Cardiac septum (tissue), 1 donor: ENCODE measurements around the gene LRRC4C. TPM values are rescaled to one million over a fixed set of nuclear protein-coding genes. Genes with fewer than 3 reads are reported as not detected.

Source experiments
- DNase-seq: peaks from one replicate; pipeline ENCODE4 v3.0.0-alpha.2; 2020; ENCODE audit warnings: low spot score
- intact Hi-C: fragments of 100-400 bp; cut with DNase I; formaldehyde crosslinking; loops from one replicate; pipeline ENCODE4 v1.14.0; 2022
- total RNA-seq: library from RNA; stranded (reverse); fragmentation: NEBNext Ultra II Directional; extraction: Animal tissue kit (Norgen Biotek cat#: 25700); gene quantifications from one replicate; pipeline ENCODE4 v1.2.1, GENCODE V29; 2021
- donor health status: DM: no; HTN: no; CAD: no.

Gene LRRC4C
- total RNA-seq, 1 donor from 2014 or later = 0.43 TPM

DNA sequence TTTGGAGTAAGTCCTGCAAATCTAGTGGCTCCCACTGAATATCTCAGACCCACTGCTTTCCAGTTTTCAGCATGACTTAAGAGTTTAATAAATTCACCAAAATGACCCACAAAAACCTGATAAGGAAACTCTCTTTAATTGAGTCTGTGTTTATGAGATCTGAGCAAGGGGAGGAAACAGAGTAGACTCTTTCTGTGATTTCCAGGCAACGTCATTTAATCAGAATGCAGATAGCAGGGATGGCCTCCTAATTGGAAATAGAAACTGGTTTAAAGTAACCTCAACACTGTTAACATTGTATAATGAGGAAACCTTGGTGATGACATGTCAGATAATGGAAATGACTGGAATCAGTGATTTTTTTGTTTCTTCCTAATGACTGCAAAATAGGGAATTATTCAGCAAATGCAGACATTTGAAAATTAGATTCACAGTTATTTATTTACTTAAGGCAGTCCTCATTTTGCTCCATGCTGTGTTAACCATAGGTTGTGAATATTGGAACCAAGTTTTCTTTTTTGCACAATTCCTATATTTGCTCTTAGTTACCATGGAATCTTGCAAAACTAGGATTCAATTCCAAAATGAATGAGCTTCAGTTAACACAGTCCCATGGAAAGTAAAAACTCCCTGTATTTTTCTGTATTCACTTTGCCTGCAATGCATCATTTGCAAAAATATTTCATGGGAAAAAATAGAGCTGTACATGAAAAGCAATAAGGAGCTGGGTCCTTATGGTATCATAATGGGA, 1324.5 kb downstream of the LRRC4C start:
- no peak for DNase-seq
- intact Hi-C loops = loop anchor here (10.0 kb wide), 1 partner anchor 160 kb away; no protein-coding TSS in a partner anchor

DNA sequence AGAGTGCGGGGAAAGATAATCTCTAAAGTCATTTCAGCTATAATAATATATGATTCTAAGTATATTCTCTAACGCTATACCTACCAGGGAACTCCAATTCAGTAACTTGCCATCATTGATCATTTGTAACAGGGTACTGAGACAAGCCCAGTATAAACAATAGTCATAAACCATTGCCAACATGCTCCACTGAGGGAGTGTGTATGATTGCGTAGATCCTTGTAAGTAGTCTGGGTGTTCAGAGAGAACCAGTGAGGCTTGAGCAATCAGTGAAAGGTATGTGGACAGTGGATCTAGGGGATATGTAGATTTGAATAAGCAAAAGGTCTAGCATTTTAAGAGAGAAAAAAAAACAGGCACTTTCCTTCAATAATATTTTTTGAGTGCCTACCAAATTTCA, 1326.0 kb downstream of the LRRC4C start:
- DNase-seq = no peak
- intact Hi-C loops = loop anchor here (10.0 kb wide), 1 partner anchor 161 kb away; no protein-coding TSS in a partner anchor

DNA sequence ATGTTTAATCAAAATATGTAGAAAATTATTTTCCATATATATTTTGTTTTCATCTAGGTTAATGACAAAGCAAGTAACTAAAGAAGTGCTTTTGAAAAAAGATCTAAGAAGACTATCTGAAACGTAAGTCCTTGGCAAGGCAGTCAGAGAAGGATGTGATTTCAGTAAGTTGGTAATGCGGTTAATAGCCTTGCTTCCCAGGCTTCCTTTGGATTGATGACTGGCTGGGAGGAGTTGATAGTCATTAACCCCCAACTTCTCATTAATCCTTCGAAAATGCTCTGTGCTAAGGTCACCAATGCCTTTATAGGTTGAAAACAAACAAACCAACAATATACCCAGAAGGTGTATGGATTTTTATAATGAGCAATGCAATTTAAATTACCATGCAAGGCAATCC, 1326.5 kb downstream of the LRRC4C start:
- no peak for DNase-seq
- intact Hi-C loops = loop anchor here (10.0 kb wide), 1 partner anchor 162 kb away; no protein-coding TSS in a partner anchor

DNA sequence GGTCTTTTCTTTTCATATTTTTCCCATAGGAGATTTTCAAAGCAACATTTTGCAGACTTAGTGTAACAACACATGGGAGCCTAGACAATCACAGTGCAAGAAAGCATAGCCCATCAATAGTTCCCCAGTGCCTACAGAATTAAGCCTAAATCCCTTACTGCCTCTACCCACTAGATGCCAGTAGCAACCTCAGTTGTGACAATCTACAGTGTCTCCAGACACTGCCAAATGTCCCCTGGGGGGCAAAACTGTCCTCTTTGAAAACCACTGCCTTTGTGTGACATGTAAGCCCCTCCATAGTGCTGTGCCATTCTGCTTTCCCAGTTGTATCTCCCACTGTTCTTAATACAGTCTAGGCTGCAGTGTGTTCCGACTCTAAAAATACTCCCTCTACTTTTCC, 1329.0 kb downstream of the LRRC4C start:
- DNase-seq = no peak
- intact Hi-C loops = loop anchor here (10.0 kb wide), 1 partner anchor 164 kb away; no protein-coding TSS in a partner anchor

DNA sequence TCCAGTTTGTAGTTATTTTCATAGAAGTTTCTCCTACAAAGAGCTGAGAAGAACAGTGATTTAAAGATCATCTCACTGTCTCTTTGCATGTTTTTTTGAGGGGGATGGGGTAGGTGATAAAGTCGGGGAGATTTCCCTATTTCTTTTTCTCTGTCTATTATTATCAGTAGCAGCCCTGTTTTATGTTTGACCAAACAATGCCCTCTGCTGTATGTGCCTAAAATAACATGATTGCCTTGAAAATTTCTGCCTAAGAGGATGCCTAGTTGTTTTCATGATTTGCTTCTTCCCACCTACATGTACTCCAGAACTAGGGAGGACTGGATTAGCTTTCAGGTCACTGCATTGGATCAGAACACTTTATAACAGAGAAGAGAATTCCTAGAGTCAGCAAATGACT, 1330.2 kb downstream of the LRRC4C start:
- intact Hi-C loops = no loop called here
- DNase-seq = no peak

DNA sequence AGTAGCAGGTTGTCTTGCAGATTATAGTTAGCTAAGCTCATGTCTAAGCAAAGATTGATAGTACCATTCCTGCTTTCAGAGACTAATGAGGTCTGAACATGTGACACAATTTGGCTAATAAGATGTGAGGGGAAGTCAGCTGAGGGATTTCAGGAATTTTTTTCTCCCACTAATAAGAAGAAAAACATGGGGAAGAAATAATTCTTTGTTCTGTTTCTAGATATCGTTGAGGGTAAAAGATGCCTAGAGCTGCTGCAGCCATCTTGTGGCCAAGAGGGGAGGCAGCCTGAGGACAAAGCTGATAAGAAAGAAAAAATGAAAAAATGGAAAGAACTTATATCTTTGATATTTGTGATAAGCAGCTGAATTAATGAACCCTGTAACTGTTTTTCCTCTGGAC, 1334.4 kb downstream of the LRRC4C start:
- intact Hi-C loops = no loop called here
- no peak for DNase-seq

DNA sequence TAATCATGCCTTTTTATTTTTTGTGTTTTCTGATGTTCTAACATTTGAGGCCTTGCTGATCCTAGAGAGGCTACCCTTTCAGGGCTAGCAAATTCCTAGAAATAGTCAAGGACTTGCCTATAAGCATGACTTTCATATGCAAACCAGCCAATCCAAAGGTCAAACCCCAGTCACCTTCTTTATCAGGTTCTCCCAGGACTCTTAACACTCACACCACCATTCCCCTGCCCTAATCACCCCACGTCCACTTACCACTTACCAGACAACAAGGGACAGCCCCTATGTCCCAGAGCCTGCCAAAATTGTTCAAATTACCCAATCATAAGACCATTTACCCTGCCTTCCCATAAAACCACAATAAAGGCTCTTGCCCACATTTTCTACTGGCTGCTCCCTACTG, 1339.8 kb downstream of the LRRC4C start:
- intact Hi-C loops = no loop called here
- no peak for DNase-seq

DNA sequence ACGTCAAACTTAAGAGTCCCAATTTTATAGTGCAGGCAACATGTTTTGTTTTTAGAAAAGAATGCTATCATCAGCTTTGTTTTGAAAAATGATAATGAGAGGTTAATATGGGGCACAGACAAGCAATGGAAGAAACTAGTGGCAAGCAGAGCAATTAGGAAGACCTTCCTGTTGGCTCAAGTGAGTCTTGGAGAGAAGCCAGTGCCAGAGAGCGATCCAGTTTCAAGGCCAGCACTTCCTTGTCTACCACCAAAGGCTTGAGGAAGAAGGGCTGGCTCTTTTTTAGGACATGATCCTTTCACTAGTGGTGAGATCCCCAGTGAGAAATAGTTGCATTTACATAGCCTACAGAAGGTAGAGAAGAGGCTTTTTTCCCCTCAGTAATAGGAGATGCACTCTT, 1340.7 kb downstream of the LRRC4C start:
- intact Hi-C loops = no loop called here
- no peak for DNase-seq

DNA sequence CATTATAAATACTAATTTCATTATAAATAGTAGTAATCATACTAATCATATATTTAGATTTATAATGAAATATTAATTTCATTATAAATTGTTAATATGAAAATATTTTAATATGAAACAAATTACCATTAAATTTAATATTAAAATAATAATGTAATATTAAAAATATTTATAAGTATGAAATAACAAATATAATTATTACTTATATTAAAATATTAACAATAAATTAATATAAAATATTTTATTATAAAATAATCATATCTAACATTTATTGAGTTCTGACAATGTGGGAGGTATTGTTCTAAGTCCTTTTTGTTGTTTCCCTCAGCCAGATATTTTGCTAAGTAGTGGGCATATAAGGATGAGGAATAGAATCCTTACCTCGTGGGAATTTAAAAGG, 1341.4 kb downstream of the LRRC4C start:
- intact Hi-C loops = no loop called here

DNA sequence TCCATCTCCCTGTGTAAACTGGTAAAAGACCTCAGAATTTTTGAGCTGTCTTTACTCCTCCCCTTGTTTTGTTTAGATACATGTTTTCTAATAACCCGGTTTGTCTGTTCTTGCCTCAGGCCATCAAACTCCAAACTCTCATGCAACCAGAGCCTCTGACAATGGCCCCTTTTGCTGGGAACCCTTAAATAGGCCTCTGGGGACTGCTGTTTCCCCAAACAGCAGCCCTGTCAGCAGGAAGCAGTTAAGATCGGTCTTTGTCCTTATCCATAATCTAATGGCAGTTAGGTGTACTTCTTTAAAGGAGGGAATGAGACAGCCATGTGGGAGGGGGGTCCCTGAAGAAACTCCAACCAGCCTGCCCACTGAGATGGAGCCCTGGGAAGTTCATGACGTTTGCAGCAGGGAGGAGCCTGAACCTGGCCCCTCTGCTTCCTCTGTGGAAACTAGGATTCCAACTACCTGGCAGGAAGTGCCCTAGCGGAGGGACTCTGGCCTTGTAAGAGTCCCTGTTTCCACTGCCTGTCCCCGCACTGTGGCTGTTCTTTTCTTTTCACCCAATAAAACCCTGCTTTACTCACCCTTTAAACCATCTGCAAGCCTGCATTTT, 1354.4 kb downstream of the LRRC4C start:
- intact Hi-C loops = no loop called here

More for the DNA sequence above, 1341.4 kb downstream of the LRRC4C start:
- no peak for DNase-seq

DNA sequence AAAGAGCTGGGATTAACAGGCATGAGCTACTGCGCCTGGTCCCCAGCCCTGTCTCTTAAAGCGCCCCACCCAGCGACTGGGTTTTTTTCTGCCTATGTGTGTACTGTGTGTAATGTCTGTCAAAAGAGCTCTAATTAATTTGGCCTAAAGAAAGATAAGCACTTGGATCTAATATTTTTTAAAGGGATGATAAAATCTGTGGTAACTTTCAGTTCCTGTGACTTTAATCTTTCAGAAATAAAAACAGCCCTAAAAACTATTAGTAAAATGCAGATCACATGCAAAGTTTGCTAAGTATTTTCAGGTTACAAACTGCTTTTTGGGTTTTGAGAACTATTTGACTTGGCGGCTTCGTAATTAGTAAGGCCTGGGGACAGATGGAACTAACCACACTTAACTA, 1358.7 kb downstream of the LRRC4C start:
- DNase-seq = no peak
- intact Hi-C loops = no loop called here

More for the DNA sequence above, 1354.4 kb downstream of the LRRC4C start:
- DNase-seq = no peak

DNA sequence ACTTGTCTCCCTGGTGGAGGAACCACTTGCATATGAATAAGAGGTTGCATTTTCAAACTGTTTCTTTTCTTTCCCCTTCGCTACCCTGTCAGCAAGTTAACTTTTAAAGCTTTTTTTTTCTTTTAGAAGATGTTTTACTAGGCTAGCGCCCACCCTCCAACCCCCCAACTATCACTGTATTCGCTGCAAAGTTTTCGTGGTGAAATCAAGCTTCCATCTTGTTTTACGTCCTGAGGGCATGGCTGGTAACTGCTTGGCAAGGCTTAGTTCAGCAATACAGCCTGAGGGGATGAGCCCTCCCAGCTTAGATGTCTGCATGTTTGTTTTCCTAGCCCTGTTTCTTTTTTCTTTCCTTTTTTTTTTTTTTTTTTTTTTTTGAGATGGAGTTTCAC, 1359.3 kb downstream of the LRRC4C start:
- intact Hi-C loops = no loop called here
- no peak for DNase-seq

DNA sequence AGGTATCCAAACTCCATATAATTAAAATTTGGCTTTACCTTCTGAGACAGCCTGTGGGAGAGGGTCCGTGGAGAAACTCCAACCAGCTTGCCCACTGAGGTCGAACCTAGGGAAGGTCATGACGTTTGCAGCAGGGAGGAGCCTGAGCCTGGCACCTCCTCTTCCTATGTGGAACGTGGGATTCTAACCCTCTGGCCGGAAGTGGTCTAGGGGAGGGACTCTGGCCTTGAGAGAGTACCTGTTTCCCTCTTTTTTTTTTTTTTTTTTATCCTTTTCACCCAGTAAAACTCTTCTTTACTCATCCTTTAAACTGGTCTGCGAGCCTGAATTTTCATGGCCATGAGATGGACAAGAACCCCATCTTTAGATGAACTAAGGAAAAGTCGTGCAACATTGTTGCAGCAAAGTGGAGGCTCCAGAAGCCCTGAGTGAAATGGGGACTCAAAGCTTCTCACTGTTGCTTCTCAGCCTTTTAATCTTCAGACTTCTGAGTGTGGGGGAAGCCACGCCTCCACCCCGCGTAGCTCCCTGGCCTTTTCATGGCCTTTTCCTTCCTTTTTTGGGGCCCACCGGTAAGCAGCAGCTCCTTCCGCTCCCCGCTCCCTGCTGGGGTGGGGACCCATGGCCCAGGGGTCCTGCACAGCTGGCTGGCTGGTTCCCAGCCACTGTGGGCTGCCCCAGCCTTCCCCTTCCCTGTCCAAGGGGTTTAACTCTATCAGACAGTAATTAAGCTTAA, 1359.9 kb downstream of the LRRC4C start:
- DNase-seq = no peak
- intact Hi-C loops = no loop called here

DNA sequence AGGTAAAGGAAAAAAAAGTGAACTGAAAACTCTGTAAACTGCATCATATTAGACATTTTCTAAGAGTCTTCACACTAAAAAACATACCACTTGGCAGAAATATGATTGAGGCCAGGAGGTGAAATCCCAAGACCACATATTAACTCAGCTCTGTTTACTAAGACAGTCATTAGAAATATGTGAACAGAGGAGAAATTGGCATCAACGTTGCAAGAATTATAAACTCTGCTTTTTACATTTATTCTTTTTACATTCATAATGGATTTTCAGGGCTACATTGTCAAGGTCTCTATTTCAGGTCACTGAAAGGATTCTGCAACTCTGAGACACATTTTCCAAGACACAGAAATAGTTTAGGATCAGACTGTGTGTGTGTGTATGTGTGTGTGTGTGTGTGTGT, 1364.0 kb downstream of the LRRC4C start:
- no peak for DNase-seq
- intact Hi-C loops = no loop called here

DNA sequence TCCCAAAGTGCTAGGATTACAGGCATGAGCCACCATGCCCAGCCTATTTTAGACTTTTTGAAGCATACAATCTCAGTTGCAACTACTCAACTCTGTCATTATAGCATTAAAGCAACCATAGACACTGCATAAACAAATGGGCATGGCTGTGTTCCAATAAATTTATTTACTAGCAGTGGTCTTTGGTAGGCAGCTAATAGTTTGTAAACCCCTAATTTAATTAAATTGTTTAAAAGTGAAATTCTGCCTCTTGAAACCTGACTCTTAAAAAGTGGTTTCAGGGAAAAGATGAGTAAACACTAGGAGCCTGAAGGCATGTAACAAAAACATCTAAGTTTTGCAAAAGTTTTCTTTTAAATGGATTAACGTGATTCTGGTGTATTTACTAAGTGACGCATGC, 1364.5 kb downstream of the LRRC4C start:
- intact Hi-C loops = no loop called here
- DNase-seq = no peak

DNA sequence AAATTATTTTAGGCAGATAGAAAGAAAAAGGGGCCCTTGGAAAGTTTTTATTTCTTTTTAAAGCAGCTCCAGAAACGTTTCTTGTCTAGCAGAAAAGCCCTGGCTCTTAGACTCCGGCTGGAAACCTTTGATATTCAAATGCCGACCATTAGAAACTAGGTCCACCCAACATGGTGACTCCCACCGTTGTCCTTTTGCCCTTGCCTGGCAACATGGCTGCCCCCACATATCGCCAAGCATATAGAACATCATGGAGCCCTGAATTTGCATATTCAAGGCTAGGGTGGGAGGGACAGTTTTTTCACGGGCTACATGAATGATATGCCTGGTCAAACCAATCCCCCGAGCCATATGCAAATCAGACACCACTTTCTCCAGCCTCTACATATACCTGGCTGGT, 1379.0 kb downstream of the LRRC4C start:
- DNase-seq = no peak
- intact Hi-C loops = no loop called here
